Lung (tissue), 12 donors: Measurements from ENCODE around the gene CTSD. TPM values are rescaled to one million over a fixed set of nuclear protein-coding genes. Genes with fewer than 3 reads are reported as not detected.

Source experiments
- ATAC-seq: fragments of 200-7000 bp; cut with Tn5 transposase; one replicate; pipeline ENCODE4 v1.9.1; 2020; ENCODE audit warnings: moderate number of reproducible peaks; ENCODE audit not compliant: insufficient read depth, low FRiP score
- DNase-seq, 3 donors: peaks; one replicate each; pipeline ENCODE4 v3.0.0-alpha.2; 2013 to 2017
- H3K27ac ChIP-seq, 2 donors: one replicate each; pipeline ENCODE4 v1.5.1; 2013; ENCODE audit warnings: mild to moderate bottlenecking in 2 of 2, moderate library complexity in 2 of 2, control low read depth in 1 of 2, inconsistent platforms in 1 of 2, low read depth in 1 of 2, low read length in 1 of 2
- H3K27me3 ChIP-seq, 3 donors: one replicate each; pipeline ENCODE4 v1.5.1; 2013; ENCODE audit warnings: low read length in 2 of 3; ENCODE audit not compliant: control insufficient read depth in 3 of 3, insufficient read depth in 3 of 3
- H3K36me3 ChIP-seq, 4 donors: one replicate each; pipeline ENCODE4 v1.5.1; 2013; ENCODE audit warnings: low read length in 4 of 4, mild to moderate bottlenecking in 1 of 4, moderate library complexity in 1 of 4; ENCODE audit not compliant: control insufficient read depth in 4 of 4, insufficient read depth in 4 of 4
- H3K4me1 ChIP-seq, 5 donors: one replicate each; pipeline ENCODE4 v1.5.1; 2013; ENCODE audit warnings: low read length in 5 of 5, mild to moderate bottlenecking in 2 of 5, moderate library complexity in 1 of 5; ENCODE audit not compliant: control insufficient read depth in 5 of 5, insufficient read depth in 5 of 5
- H3K4me3 ChIP-seq: one replicate; pipeline ENCODE4 v1.5.1; 2013; ENCODE audit warnings: mild to moderate bottlenecking, control low read depth, moderate library complexity
- H3K9ac ChIP-seq, 2 donors: one replicate each; pipeline ENCODE4 v1.5.1; 2013; ENCODE audit warnings: low read length in 2 of 2, control low read depth in 1 of 2; ENCODE audit not compliant: insufficient read depth in 1 of 2
- H3K9me3 ChIP-seq, 4 donors: one replicate each; pipeline ENCODE4 v1.5.1; 2013; ENCODE audit warnings: low read length in 3 of 4, mild to moderate bottlenecking in 1 of 4, moderate library complexity in 1 of 4; ENCODE audit not compliant: control insufficient read depth in 4 of 4, insufficient read depth in 3 of 4
- WGBS, 2 donors: extraction: QIAGEN DNeasy Blood & Tissue Kit; methylation state at CpG; one replicate each; pipeline ENCODE4 v1.1.7; 2013; 5-methylcytosine and 5-hydroxymethylcytosine counted together
- polyA plus RNA-seq, 2 donors: library from polyadenylated mRNA; stranded (reverse); fragments of 200-250 nt; gene quantifications; one replicate each; pipeline ENCODE4 v1.2.1, GENCODE V29; 2013
- total RNA-seq, 2 donors: library from RNA; depleted of rRNA in 1 of 2; stranded (reverse); fragments of >200 nt in 1 of 2; gene quantifications; one replicate each; pipeline ENCODE4 v1.2.1, GENCODE V29; 2014 to 2021
- TF ChIP-seq, protein P1 (sequence below): IDR thresholded peaks from 2 replicates; pipeline ENCODE4 v1.5.1; 2012; ENCODE audit warnings: mild to moderate bottlenecking; ENCODE audit errors: control extremely low read depth, extremely low read depth
- donor health status: control.
- donor health status: control.
- donor health status: Bipolar disorder and iron deficiency.
- donor health status: healthy.
- donor health status: DM: yes; HTN: yes; CAD: no.

CTSD gene
- total and polyA plus RNA-seq, 4 donors = 388 to 2,177 (median 1,949) TPM

- TF ChIP-seq, protein P1, sequence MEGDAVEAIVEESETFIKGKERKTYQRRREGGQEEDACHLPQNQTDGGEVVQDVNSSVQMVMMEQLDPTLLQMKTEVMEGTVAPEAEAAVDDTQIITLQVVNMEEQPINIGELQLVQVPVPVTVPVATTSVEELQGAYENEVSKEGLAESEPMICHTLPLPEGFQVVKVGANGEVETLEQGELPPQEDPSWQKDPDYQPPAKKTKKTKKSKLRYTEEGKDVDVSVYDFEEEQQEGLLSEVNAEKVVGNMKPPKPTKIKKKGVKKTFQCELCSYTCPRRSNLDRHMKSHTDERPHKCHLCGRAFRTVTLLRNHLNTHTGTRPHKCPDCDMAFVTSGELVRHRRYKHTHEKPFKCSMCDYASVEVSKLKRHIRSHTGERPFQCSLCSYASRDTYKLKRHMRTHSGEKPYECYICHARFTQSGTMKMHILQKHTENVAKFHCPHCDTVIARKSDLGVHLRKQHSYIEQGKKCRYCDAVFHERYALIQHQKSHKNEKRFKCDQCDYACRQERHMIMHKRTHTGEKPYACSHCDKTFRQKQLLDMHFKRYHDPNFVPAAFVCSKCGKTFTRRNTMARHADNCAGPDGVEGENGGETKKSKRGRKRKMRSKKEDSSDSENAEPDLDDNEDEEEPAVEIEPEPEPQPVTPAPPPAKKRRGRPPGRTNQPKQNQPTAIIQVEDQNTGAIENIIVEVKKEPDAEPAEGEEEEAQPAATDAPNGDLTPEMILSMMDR = no peak
- ATAC-seq = no peak
- H3K36me3 ChIP-seq = no peaks in the 10 kb centered on the region
- H3K4me3 ChIP-seq = no peak overlapping the region
- H3K9me3 ChIP-seq = peaks cover 0 to 7% (median 0%) of the 10 kb centered on the region in 4 donors
- no peak overlapping the region for H3K9ac ChIP-seq
- DNase-seq = no peak
- 83 to 87% methylated on average over 9 of the region's 9 CpGs for WGBS, 2 donors
- H3K27me3 ChIP-seq = peaks cover 0 to 49% (median 18%) of the 10 kb centered on the region in 3 donors
- no peaks in the 10 kb centered on the region for H3K4me1 ChIP-seq
- H3K27ac ChIP-seq = no peak overlapping the region
These were observed 35.9 kb downstream of the CTSD start for GRCh38 chr11:1727861-1728260.

GRCh38 chr11:1727096-1727690 lies 36.5 kb downstream of the CTSD start:
- H3K9ac ChIP-seq = no peak overlapping the region
- H3K4me3 ChIP-seq = no peak overlapping the region
- H3K9me3 ChIP-seq = peaks cover 0 to 7% (median 0%) of the 10 kb centered on the region in 4 donors
- H3K27ac ChIP-seq = no peak overlapping the region
- DNase-seq = no peak
- no peaks in the 10 kb centered on the region for H3K4me1 ChIP-seq
- TF ChIP-seq, protein P1 = no peak
- H3K27me3 ChIP-seq = peaks cover 0 to 51% (median 18%) of the 10 kb centered on the region in 3 donors
- H3K36me3 ChIP-seq = no peaks in the 10 kb centered on the region
- ATAC-seq = no peak
- 57 to 77% methylated on average over 11 of the region's 11 CpGs for WGBS, 2 donors

DNA sequence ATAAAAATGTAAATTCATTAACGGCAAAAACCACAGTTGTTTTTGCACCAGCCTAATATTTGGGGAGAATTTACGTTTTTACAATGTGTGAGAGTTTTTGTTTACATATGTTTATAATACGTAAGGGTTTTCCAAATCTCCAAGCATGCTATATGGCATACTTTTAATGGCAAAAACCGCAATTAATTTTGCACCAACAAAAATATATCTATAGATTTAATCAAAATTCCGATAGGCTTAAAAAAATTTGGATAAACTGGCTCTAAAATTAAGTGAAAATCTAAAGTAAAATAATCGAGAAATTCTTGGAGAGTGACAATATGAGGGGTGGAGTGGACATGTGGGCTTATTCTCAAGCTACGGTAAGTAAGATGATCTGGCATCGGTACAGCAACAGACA lies 43.9 kb downstream of the CTSD start:
- TF ChIP-seq, protein P1 = no peak
- no peak for ATAC-seq
- DNase-seq = no peak
- Histone ChIP-seq H3K4me3 (no peak overlapping the region), H3K27me3 (peaks cover 0 to 14% (median 0%) of the 10 kb centered on the region in 3 donors), H3K9me3 (no peaks in the 10 kb centered on the region), H3K27ac (no peak overlapping the region), H3K4me1 (no peaks in the 10 kb centered on the region), H3K36me3 (no peaks in the 10 kb centered on the region), H3K9ac (no peak overlapping the region)
- 73 to 84% methylated on average over 8 of the region's 8 CpGs for WGBS, 2 donors

- no peak for ATAC-seq
- Histone ChIP-seq H3K9ac (no peak overlapping the region), H3K4me1 (no peaks in the 10 kb centered on the region), H3K27me3 (peaks cover 0 to 14% (median 0%) of the 10 kb centered on the region in 3 donors), H3K27ac (no peak overlapping the region), H3K36me3 (no peaks in the 10 kb centered on the region), H3K4me3 (no peak overlapping the region), H3K9me3 (no peaks in the 10 kb centered on the region)
- no peak for DNase-seq
- 93 to 98% methylated on average over 15 of the region's 15 CpGs for WGBS, 2 donors
- TF ChIP-seq, protein P1 = no peak
These were observed 45.4 kb downstream of the CTSD start for GRCh38 chr11:1718326-1718725.
